Heart left ventricle (tissue), 16 donors: ENCODE data around the gene DCAF4. TPM values are rescaled to one million over a fixed set of nuclear protein-coding genes. Genes with fewer than 3 reads are reported as not detected.

Experiments
- ATAC-seq, 4 donors: fragments of 200-7000 bp; cut with Tn5 transposase; one replicate each; pipeline ENCODE4 v1.9.1; 2020 to 2022; ENCODE audit warnings: moderate library complexity in 4 of 4, mild to moderate bottlenecking in 3 of 4, moderate number of reproducible peaks in 1 of 4
- DNase-seq, 5 donors: peaks; one replicate each; pipeline ENCODE4 v3.0.0-alpha.2; 2020
- H3K27ac ChIP-seq, 12 donors: fragments of 200-600 bp; sonication (generic) in 4 of 12; one replicate each; pipeline versions ENCODE4 v1.5.0 to v1.8.0; 2016 to 2022; ENCODE audit warnings: mild to moderate bottlenecking in 2 of 12
- H3K27me3 ChIP-seq, 9 donors: fragments of 200-600 bp; sonication (generic) in 2 of 9; one replicate each; pipeline versions ENCODE4 v1.5.1 to v1.8.0; 2016 to 2022; ENCODE audit warnings: mild to moderate bottlenecking in 3 of 9
- H3K36me3 ChIP-seq, 9 donors: fragments of 200-600 bp; sonication (generic) in 2 of 9; one replicate each; pipeline versions ENCODE4 v1.5.0 to v1.8.0; 2018 to 2022; ENCODE audit warnings: mild to moderate bottlenecking in 2 of 9
- H3K4me1 ChIP-seq, 12 donors: fragments of 200-600 bp; sonication (generic) in 4 of 12; one replicate each; pipeline versions ENCODE4 v1.5.0 to v1.8.0; 2016 to 2022; ENCODE audit warnings: mild to moderate bottlenecking in 3 of 12
- H3K4me3 ChIP-seq, 12 donors: fragments of 200-600 bp; sonication (generic) in 4 of 12; one replicate each; pipeline versions ENCODE4 v1.5.0 to v1.8.0; 2017 to 2022; ENCODE audit warnings: mild to moderate bottlenecking in 9 of 12, moderate library complexity in 4 of 12
- H3K9me3 ChIP-seq, 12 donors: fragments of 200-600 bp; sonication (generic) in 4 of 12; one replicate each; pipeline versions ENCODE4 v1.5.0 to v1.8.0; 2016 to 2022; ENCODE audit warnings: mild to moderate bottlenecking in 1 of 12
- CTCF ChIP-seq, 12 donors: fragments of 200-600 bp; sonication (generic) in 4 of 12; IDR thresholded peaks; one replicate each; pipeline versions ENCODE4 v1.5.0 to v1.8.0; 2018 to 2022; ENCODE audit warnings: antibody characterized with exemption in 12 of 12, mild to moderate bottlenecking in 5 of 12
- POLR2A ChIP-seq, 2 donors: fragments of 450-650 bp; IDR thresholded peaks; one replicate each; pipeline ENCODE4 v1.6.1; 2017; ENCODE audit warnings: antibody characterized with exemption in 2 of 2, mild to moderate bottlenecking in 2 of 2, moderate library complexity in 2 of 2
- WGBS, 4 donors: extraction: QIAGEN DNeasy Blood & Tissue Kit in 2 of 4; methylation state at CpG; one replicate each; pipeline versions ENCODE4 v1.1.5 to v1.1.7; 2013 to 2018; 5-methylcytosine and 5-hydroxymethylcytosine counted together
- intact Hi-C, 10 donors: fragments of 100-400 bp; cut with DNase I; formaldehyde crosslinking; loops; one replicate each; pipeline versions ENCODE4 v1.11.1 to v1.14.2; 2022
- polyA plus RNA-seq, 2 donors: library from polyadenylated mRNA; stranded (reverse); fragments of 200-250 nt; gene quantifications; one replicate each; pipeline ENCODE4 v1.2.3, GENCODE V29; 2013
- total RNA-seq, 9 donors: library from RNA; depleted of rRNA in 2 of 9; stranded (reverse); fragments of >200 nt in 2 of 9; fragmentation: NEBNext Ultra II Directional in 3 of 9; extraction: Animal tissue kit (Norgen Biotek cat#: 25700) in 3 of 9; gene quantifications; one replicate each; pipeline versions ENCODE4 v1.1.0 to v1.2.4, GENCODE V29; 2016 to 2023
- donor health status: ischemic (EF 13 %, LVEDD 7.1; RV severe dilation, severe dysfunction).
- donor health status: healthy with polysubstance abuse.
- donor health status: DM: no; HTN: yes; CAD: no.
- donor health status: DM: no; HTN: no; CAD: no.
- donor health status: ischemic (EF 25% LVEDD 6.9; RV normal size, moderate dysfunction).
- donor health status: ischemic (EF 25% LVEDD 5.7; RV mildly dilated, moderate dysfunction).
- donor health status: healthy.
- donor health status: DM: yes; HTN: yes; CAD: no.
- donor health status: ischemic (EF 35%, LVEDD 5.7; RV mildly dilated, moderate dysfunction).
- donor health status: nonischemic (EF 11% LVEDD 7.7; RV severe dilation, severe dysfunction).
- donor health status: DM: yes; HTN: yes; CAD: no.
- donor health status: PGD.
- donor health status: ischemic (EF 29% LVEDD 5.4; RV normal size, mild dysfunction).
- donor health status: nonischemic (EF 23%, LVEDD 6.1; RV moderate dilation, normal function).

DCAF4 gene
- total and polyA plus RNA-seq, 11 donors = 2.4 to 13.1 (median 8.6) TPM

GRCh38 chr14:72978856-72979255 is 52.6 kb downstream of the DCAF4 start:
- H3K27me3 ChIP-seq = no peaks in the 10 kb centered on the region
- H3K36me3 ChIP-seq = peaks cover 0 to 90% (median 83%) of the 10 kb centered on the region in 9 donors
- ATAC-seq (no peak), DNase-seq (no peak)
- TF ChIP-seq CTCF (IDR thresholded peaks at IDR 0.05) (no peak), POLR2A (IDR thresholded peaks at IDR 0.05) (no peak)
- no peaks in the 10 kb centered on the region for H3K4me1 ChIP-seq
- intact Hi-C loops = no loop called here
- WGBS, 4 donors = 89 to 93% (median 91%) methylated on average over 9 of the region's 9 CpGs
- H3K4me3 ChIP-seq = no peak overlapping the region
- no peaks in the 10 kb centered on the region for H3K9me3 ChIP-seq
- H3K27ac ChIP-seq = no peak overlapping the region

GRCh38 chr14:72980863-72981262 is 54.6 kb downstream of the DCAF4 start:
- ATAC-seq = no peak
- Histone ChIP-seq H3K27ac (no peak overlapping the region), H3K27me3 (no peaks in the 10 kb centered on the region), H3K4me3 (no peak overlapping the region), H3K36me3 (peaks cover 0 to 87% (median 70%) of the 10 kb centered on the region in 9 donors), H3K9me3 (no peaks in the 10 kb centered on the region), H3K4me1 (no peaks in the 10 kb centered on the region)
- 86 to 100% (median 98%) methylated on average over 8 of the region's 8 CpGs for WGBS, 4 donors
- intact Hi-C loops = no loop called here
- no peak for DNase-seq
- TF ChIP-seq POLR2A (IDR thresholded peaks at IDR 0.05) (no peak), CTCF (IDR thresholded peaks at IDR 0.05) (no peak)

- no peak for TF ChIP-seq POLR2A (IDR thresholded peaks at IDR 0.05)
- TF ChIP-seq CTCF (IDR thresholded peaks at IDR 0.05) = no peak
- no peaks in the 10 kb centered on the region for H3K27me3 ChIP-seq
- ATAC-seq (no peak), DNase-seq (no peak)
- intact Hi-C loops = no loop called here
- H3K4me1 ChIP-seq = no peaks in the 10 kb centered on the region
- peaks cover 0 to 87% (median 70%) of the 10 kb centered on the region in 9 donors for H3K36me3 ChIP-seq
- no peak overlapping the region for H3K4me3 ChIP-seq
- H3K27ac ChIP-seq = no peak overlapping the region
- no peaks in the 10 kb centered on the region for H3K9me3 ChIP-seq
- 62 to 96% (median 95%) methylated on average over 3 of the region's 3 CpGs for WGBS, 4 donors
Observed at GRCh38 chr14:72982146-72982708, 56.0 kb downstream of the DCAF4 start.

GRCh38 chr14:72986214-72986613 is 60.0 kb downstream of the DCAF4 start:
- Histone ChIP-seq H3K36me3 (peaks cover 0 to 78% (median 48%) of the 10 kb centered on the region in 9 donors), H3K9me3 (no peaks in the 10 kb centered on the region), H3K4me3 (no peak overlapping the region), H3K27me3 (no peaks in the 10 kb centered on the region), H3K4me1 (no peaks in the 10 kb centered on the region), H3K27ac (no peak overlapping the region)
- ATAC-seq (no peak), DNase-seq (no peak)
- no peak for TF ChIP-seq POLR2A (IDR thresholded peaks at IDR 0.05)
- no peak for TF ChIP-seq CTCF (IDR thresholded peaks at IDR 0.05)
- WGBS, 4 donors = 78 to 87% (median 83%) methylated on average over 3 of the region's 3 CpGs
- intact Hi-C loops = no loop called here
